NCI-H2227 (cell line): ENCODE data around the gene RAB9A.
A peak's percentile ranks its signal among the peaks of the same experiment; 100 is the strongest.
"Not testable (repeated sequence)": the region's sequence is repeated elsewhere in the genome, so short reads cannot be mapped to it uniquely, and the experiment has no call there.

Experiments
- DNase-seq: peaks from one replicate; lab custom pipeline; 2025; ENCODE audit not compliant: unreplicated experiment; lab: John Stamatoyannopoulos, UW

The RAB9A gene

DNA sequence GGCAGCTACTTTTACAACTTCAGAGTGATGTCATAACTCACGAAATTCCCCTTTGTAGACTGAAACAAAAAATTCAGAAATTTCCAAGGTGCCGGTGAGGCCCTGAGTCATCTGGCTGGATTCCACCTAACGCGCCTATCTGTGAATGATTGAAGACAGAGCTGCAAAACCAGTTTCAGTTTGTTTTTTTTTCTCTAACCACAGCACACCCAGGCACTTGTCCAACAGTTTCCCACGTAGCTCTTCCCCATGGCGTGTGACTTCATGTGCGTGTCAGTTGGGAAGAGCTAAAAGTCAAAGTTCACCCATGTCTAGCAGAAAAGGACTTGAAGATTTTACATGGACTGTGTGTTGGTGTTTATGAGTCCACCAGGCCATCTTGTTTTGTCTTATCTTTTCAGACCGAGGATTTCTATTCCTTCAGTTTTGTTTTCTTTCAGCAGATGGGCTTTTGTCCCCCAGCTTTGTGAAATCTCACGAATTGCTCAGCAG, 19.6 kb upstream of the RAB9A start:
- no peak for DNase-seq

- not testable (repeated sequence) for DNase-seq
Observed at GRCh38 chrX:13669755-13670154, 19.2 kb upstream of the RAB9A start.

- DNase-seq: no peak
Observed at GRCh38 chrX:13670197-13670596, 18.7 kb upstream of the RAB9A start.

GRCh38 chrX:13673016-13673415, 15.9 kb upstream of the RAB9A start:
- no peak for DNase-seq

DNA sequence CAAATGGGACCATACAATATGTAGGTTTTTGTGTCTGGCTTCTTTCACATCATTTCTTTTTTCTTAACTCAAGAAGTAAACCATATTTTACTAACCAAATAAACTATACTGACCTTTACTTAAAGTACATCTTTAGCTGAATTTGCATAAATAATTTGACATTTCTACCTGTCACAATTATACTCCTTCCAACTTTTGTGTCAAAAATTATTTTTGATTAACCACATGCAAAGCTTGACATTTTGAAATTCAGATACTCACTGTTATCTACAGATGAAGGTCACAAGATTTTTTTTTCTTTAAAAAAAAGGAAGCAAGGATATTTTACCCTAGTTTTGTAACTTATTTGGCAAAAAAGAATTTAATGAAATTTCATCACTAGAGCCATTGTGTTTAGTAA, 12.0 kb upstream of the RAB9A start:
- DNase-seq: no peak

DNA sequence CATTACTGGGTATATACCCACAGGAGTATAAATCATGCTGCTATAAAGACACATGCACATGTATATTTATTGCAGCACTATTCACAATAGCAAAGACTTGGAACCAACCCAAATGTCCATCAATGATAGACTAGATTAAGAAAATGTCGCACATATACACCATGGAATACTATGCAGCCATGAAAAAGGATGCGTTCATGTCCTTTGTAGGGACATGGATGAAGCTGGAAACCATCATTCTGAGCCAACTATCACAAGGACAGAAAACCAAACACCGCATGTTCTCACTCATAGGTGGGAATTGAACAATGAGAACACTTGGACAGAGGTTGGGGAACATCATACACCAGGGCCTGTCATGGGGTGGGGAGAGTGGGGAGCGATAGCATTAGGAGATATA, 9.2 kb upstream of the RAB9A start:
- DNase-seq: not testable (repeated sequence)

GRCh38 chrX:13681595-13681994, 7.3 kb upstream of the RAB9A start:
- DNase-seq: no peak

DNA sequence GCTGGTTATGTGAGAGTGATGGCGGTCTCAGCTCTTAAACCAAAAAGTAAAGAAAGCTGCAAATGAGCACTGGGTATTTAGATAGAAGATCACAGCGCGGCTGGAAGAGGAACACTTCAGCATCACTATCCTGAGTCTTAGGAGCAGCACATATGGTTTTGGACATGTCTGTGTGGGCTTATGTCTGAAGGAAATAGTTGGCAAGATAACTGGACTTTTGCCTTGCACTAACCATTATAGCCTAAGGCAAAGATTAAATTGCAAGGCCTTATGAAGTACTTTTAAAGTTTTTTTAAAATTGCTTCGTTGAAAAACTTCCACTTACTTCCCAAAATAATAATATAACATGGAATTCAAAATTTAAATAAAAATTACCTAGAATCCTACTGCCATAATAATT, 4.6 kb upstream of the RAB9A start:
- DNase-seq: no peak

GRCh38 chrX:13685126-13685763, 3.7 kb upstream of the RAB9A start:
- DNase-seq: no peak

GRCh38 chrX:13687203-13687602, 1.7 kb upstream of the RAB9A start:
- no peak for DNase-seq

GRCh38 chrX:13688384-13688957, 457 bp upstream of the RAB9A start:
- DNase-seq: peak; percentile 21

GRCh38 chrX:13689741-13690211, 848 bp downstream of the RAB9A start:
- peak; percentile 55 for DNase-seq

GRCh38 chrX:13690836-13691235, 1.9 kb downstream of the RAB9A start:
- DNase-seq: no peak

- no peak for DNase-seq
Observed at GRCh38 chrX:13691841-13692371, 3.0 kb downstream of the RAB9A start.

- no peak for DNase-seq
Observed at GRCh38 chrX:13692771-13693231, 3.9 kb downstream of the RAB9A start.

DNA sequence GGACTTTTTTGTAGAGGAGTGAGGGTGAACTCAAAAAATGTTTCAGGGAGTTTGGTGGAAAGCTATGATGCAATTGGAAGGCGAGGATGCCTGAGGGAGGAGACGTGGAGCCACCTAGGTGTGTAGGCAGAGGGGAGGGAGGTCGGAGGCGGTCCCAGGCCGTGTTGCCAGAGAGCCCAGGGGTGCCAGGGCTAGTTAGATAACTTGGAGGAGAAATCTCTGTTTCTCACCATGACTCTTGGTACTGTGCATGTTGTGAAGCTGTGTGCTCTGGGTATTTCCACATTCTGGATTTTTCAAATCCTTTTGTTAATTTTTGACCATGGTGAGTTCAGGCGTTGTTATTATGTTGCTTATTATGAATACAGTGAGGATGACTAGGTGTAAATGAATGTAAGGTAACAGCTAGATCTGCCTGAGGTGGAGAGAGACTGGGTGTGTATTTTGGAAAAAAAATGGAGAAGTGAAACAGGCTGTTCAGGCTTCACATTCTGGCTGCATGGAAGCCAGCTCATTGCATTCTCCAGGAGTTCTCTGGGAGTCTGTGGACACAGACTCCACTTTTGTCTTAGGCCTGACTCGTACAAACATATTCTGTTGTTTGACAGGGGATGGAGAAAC, 4.5 kb downstream of the RAB9A start:
- DNase-seq: no peak

GRCh38 chrX:13694359-13694758, 5.4 kb downstream of the RAB9A start:
- no peak for DNase-seq

DNA sequence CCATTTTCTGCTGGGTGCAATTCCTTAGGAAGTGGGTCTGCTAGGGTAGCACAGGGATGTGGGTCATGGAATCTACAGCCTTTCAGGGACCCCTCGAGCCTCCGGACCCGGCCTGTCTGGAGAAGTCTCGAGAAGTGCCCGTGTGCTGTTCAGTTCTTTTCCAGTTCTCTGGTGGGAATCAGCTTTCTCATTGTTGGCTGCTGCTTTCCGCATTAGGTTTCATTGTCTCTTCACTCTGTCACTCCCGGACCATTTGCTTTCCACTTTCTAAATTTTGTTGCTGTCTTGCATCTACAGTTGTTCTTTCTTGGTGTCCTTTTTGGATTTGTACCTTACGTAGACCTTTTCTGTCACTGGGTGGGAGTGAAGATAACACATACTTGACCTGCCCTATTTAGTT, 6.1 kb downstream of the RAB9A start:
- DNase-seq: no peak

DNA sequence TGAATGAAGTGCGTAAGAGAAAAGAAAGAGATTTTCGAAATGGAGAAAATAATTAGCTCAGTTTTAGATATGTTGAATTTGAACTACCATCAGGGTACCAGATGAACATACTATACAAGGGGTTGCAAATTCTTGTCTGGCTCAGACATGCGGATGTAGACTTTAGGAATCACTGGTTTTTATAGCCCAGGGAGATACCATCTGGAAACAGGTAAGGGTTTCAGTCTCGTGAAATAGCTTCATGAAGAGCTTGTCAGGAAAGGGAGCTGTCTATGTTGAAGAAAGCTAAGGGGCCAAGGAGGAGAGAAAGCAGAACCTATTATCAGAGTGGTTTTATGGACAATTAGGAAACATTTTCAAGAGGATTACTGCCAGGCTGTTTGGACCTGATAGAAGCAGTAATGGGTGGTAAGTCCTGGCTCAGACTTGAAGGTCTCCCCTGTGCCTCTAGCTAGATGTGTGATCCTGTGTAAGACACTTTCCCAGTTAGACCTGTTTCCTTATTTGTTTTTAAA, 6.7 kb downstream of the RAB9A start:
- DNase-seq: no peak

- DNase-seq: no peak
Observed at GRCh38 chrX:13697455-13697854, 8.5 kb downstream of the RAB9A start.

- DNase-seq: no peak
Observed at GRCh38 chrX:13697976-13698375, 9.0 kb downstream of the RAB9A start.

DNA sequence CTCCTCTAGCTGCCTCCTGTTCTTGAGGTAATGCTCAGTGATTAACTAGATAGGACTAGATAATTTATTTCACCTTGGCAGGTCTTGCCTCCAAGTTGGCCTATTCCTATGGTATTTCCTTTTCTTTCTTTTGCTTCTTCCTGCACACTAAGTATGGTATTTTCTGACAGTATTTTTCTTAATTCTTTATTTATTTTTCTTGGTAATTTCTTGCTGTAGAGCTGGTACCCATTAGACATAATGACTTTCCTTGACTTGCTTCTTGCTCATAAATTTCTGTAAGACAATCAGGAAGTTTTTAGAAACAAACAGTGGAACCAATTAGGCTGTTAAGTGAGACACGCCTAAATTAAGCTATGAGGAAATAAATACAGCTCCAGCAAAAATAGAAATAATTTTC, 9.5 kb downstream of the RAB9A start:
- DNase-seq: no peak
